ENCODE data around the gene CITED4.

CITED4 gene

GRCh38 chr1:40817791-40818263 is 44.3 kb downstream of the CITED4 start:
- no peak overlapping the region for H3K27ac ChIP-seq
- DNase-seq (ENCODE audit: low read depth, low spot score) = no peak

- DNase-seq (ENCODE audit: low read depth, low spot score) = no peak
- H3K27ac ChIP-seq = no peak overlapping the region
These were observed 46.7 kb downstream of the CITED4 start for GRCh38 chr1:40815420-40815819.

Data from epithelial cell of prostate (primary cell).